Natural killer cell (primary cell): ENCODE results near the gene LSM12. TPM values are rescaled to one million over a fixed set of nuclear protein-coding genes. Genes with fewer than 3 reads are reported as not detected.
A peak's percentile ranks its signal among the peaks of the same experiment; 100 is the strongest.

ENCODE experiments used
- ATAC-seq, 3 donors: fragments of 150-1000 bp in 2 of 3; fragments of 200-7000 bp in 1 of 3; cut with Tn5 transposase; 1 replicate in 1 of 3; 2 replicates in 2 of 3; pipeline ENCODE4 v1.10.0; 2021; ENCODE audit warnings: mild to moderate bottlenecking in 2 of 3, moderate library complexity in 2 of 3
- DNase-seq, 2 donors: peaks; one replicate each; pipeline versions ENCODE4 v3.0.0 to v3.0.0-alpha.2; 2013 to 2021; ENCODE audit warnings: mixed read lengths in 1 of 2
- H3K27ac ChIP-seq: one replicate; pipeline ENCODE4 v1.5.1; 2013; ENCODE audit warnings: mild to moderate bottlenecking, low read length
- H3K27me3 ChIP-seq: one replicate; pipeline ENCODE4 v1.6.1; 2013; ENCODE audit warnings: low read length; ENCODE audit not compliant: control insufficient read depth, insufficient read depth
- H3K36me3 ChIP-seq: one replicate; pipeline ENCODE4 v1.6.1; 2013; ENCODE audit warnings: low read length; ENCODE audit not compliant: control insufficient read depth, insufficient read depth
- H3K4me1 ChIP-seq: one replicate; pipeline ENCODE4 v1.6.1; 2013; ENCODE audit warnings: low read length; ENCODE audit not compliant: control insufficient read depth, insufficient read depth
- H3K4me3 ChIP-seq: one replicate; pipeline ENCODE4 v1.5.1; 2013; ENCODE audit warnings: low read length
- H3K9me3 ChIP-seq: one replicate; pipeline ENCODE4 v1.6.1; 2013; ENCODE audit warnings: low read length; ENCODE audit not compliant: control insufficient read depth, insufficient read depth
- H3K27ac Mint-ChIP-seq, 2 donors: one replicate each; pipeline ENCODE4 v1.8.0; 2022; ENCODE audit warnings: mild to moderate bottlenecking in 2 of 2, mixed read lengths in 2 of 2, moderate library complexity in 1 of 2
- H3K27me3 Mint-ChIP-seq, 2 donors: one replicate each; pipeline ENCODE4 v1.8.0; 2022; ENCODE audit warnings: low read depth in 2 of 2, mixed read lengths in 2 of 2
- H3K36me3 Mint-ChIP-seq: one replicate; pipeline ENCODE4 v1.8.0; 2022; ENCODE audit warnings: mixed read lengths
- H3K4me1 Mint-ChIP-seq, 2 donors: one replicate each; pipeline ENCODE4 v1.8.0; 2022; ENCODE audit warnings: mixed read lengths in 2 of 2
- H3K4me3 Mint-ChIP-seq: one replicate; pipeline ENCODE4 v1.8.0; 2022; ENCODE audit warnings: mild to moderate bottlenecking, moderate library complexity, mixed read lengths
- H3K9me3 Mint-ChIP-seq, 2 donors: one replicate each; pipeline ENCODE4 v1.8.0; 2022; ENCODE audit warnings: mixed read lengths in 2 of 2
- CTCF ChIP-seq: fragments of 200-600 bp; IDR thresholded peaks from one replicate; pipeline ENCODE4 v1.8.0; 2022; ENCODE audit warnings: antibody characterized with exemption
- WGBS: methylation state at CpG from one replicate; pipeline ENCODE4 v1.1.7; 2013; ENCODE audit warnings: missing lambda C conversion rate; ENCODE audit not compliant: insufficient coverage; 5-methylcytosine and 5-hydroxymethylcytosine counted together
- intact Hi-C: fragments of 100-400 bp; cut with micrococcal nuclease; formaldehyde crosslinking; loops from one replicate; pipeline ENCODE4 v1.14.2; 2022
- total RNA-seq, 4 donors: library from RNA; stranded (reverse); fragments of 120-200 nt in 1 of 4; gene quantifications; one replicate each; pipeline versions ENCODE4 v1.2.3 to v1.2.4, GENCODE V29; 2013 to 2022

LSM12 gene
- total RNA-seq, 3 donors from 2014 or later (not counting 1 experiment from before 2014, with no cell fraction given), result 46.9 to 54.0 (median 51.8) TPM

- ATAC-seq (no peak), DNase-seq (no peak)
- 65% methylated on average over 2 of the region's 2 CpGs for WGBS
- H3K4me1 ChIP-seq, result peaks cover 24% of the 10 kb centered on the region
- H3K27ac ChIP-seq, result no peak overlapping the region
- Mint-ChIP-seq H3K27ac (peak overlapping the region; percentile 93), H3K36me3 (no peaks in the 10 kb centered on the region), H3K9me3 (no peaks in the 10 kb centered on the region), H3K27me3 (no peaks in the 10 kb centered on the region), H3K4me3 (peak overlapping the region; percentile 95), H3K4me1 (peaks cover 30 to 31% of the 10 kb centered on the region in 2 donors)
- intact Hi-C loops, result loop anchor here (5.0 kb wide), 1 partner anchor 51 kb away; the partner anchor contains the start of gene HDAC5
- no peaks in the 10 kb centered on the region for H3K9me3 ChIP-seq
- H3K4me3 ChIP-seq, result no peak overlapping the region
- no peaks in the 10 kb centered on the region for H3K27me3 ChIP-seq
- TF ChIP-seq CTCF, result no peak
- H3K36me3 ChIP-seq, result peaks cover 18% of the 10 kb centered on the region
Measured at GRCh38 chr17:44071772-44072171, 5.3 kb upstream of the LSM12 start.

DNA sequence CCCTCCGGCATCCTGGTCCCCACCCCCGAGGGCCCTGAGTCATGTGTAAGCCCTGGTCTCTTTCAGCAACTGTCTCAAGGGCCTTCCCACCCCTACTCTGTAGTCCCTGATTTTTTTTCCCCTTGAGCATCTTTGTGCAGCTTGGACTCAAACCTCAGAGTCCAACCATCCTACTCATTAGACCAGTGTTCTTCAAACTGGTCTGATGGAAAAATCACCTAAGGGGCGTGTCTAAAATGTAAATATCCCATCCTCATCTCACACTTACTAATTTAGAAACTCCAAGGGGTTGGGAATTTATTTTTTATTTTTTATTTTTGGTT lies 4.7 kb upstream of the LSM12 start:
- intact Hi-C loops, result loop anchor here (5.0 kb wide), 1 partner anchor 51 kb away; the partner anchor contains the start of gene HDAC5

DNA sequence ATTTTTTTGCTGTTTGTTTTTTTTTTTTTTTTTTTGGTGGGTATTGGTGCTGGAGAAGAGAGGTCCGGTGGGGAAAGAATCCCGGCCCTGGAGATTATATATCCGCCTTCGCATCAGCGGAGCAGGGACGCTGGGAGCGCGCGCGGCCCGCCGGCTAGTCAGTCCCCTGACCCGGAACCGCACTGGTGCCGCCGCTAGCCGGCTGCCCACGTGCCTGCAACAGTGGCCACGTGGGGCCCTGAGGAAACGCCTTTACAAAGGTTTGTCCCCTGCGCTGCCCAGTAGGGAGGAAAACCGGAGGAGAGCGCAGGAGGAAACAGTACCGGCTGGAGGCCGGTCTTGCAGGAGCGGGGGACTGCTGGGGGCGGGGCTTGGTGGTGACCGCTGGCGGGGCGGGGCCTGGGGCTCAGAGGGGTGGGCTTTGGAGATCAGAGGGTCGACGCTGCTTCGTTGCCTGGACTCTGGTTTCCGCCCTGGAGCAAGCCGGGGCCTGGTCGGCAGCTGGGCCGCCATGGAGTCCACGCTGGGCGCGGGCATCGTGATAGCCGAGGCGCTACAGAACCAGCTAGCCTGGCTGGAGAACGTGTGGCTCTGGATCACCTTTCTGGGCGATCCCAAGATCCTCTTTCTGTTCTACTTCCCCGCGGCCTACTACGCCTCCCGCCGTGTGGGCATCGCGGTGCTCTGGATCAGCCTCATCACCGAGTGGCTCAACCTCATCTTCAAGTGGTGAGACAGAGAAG lies 4.2 kb upstream of the LSM12 start, which contains the start of gene G6PC3:
Gene G6PC3, plus strand, starts transcription at position 281 of the 743 bp plus-strand sequence. Its CDS starts 231 bp downstream, at position 512.
- Histone ChIP-seq H3K27ac (peak within 1 kb of the TSS; percentile 84), H3K27me3 (no peaks in the 10 kb centered on the region), H3K4me3 (peak within 1 kb of the TSS; percentile 80), H3K36me3 (peaks cover 9% of the 10 kb centered on the region), H3K9me3 (no peaks in the 10 kb centered on the region), H3K4me1 (peaks cover 32% of the 10 kb centered on the region)
- peak within 1 kb of the TSS; percentile 93 for H3K27ac Mint-ChIP-seq
- under 1% methylated on average over 53 of the region's 53 CpGs for WGBS
- DNase-seq (peak; percentile 69 to 83), ATAC-seq (peak; percentile 54 to 82 (median 73))
- peaks cover 38 to 39% of the 10 kb centered on the region in 2 donors for H3K4me1 Mint-ChIP-seq
- H3K27me3 Mint-ChIP-seq, result no peaks in the 10 kb centered on the region
- H3K4me3 Mint-ChIP-seq, result peak within 1 kb of the TSS; percentile 95
- no peaks in the 10 kb centered on the region for H3K9me3 Mint-ChIP-seq
- intact Hi-C loops, result loop anchor here (5.0 kb wide), 1 partner anchor 52 kb away; the partner anchor contains the start of gene HDAC5
- H3K36me3 Mint-ChIP-seq, result no peaks in the 10 kb centered on the region
- no peak for TF ChIP-seq CTCF

More for the DNA sequence above, 4.7 kb upstream of the LSM12 start:
- Mint-ChIP-seq H3K4me1 (peaks cover 33 to 35% of the 10 kb centered on the region in 2 donors), H3K27me3 (no peaks in the 10 kb centered on the region), H3K27ac (peak overlapping the region; percentile 93), H3K9me3 (no peaks in the 10 kb centered on the region), H3K4me3 (peak overlapping the region; percentile 95), H3K36me3 (no peaks in the 10 kb centered on the region)
- Histone ChIP-seq H3K27ac (peak overlapping the region; percentile 84), H3K4me3 (peak overlapping the region; percentile 80), H3K9me3 (no peaks in the 10 kb centered on the region), H3K36me3 (peaks cover 14% of the 10 kb centered on the region), H3K4me1 (peaks cover 26% of the 10 kb centered on the region), H3K27me3 (no peaks in the 10 kb centered on the region)
- TF ChIP-seq CTCF, result no peak
- no peak for DNase-seq
- WGBS, result 0% methylated on average over 2 of the region's 3 CpGs
- peak in 2 of 3 donors; percentile 54 to 55 for ATAC-seq
